GM18520 (cell line): Measurements from ENCODE around the gene KLHDC7B.
A peak's percentile ranks its signal among the peaks of the same experiment; 100 is the strongest.

ENCODE experiments used
- ATAC-seq: cut with Tn5 transposase; IDR thresholded peaks from one replicate; pipeline ENCODE4 v1.9.1; 2021; ENCODE audit not compliant: unreplicated experiment

KLHDC7B gene

GRCh38 chr22:50545522-50546325 lies at the start of gene KLHDC7B:
KLHDC7B (plus strand) TSS chr22:50545899; CDS start chr22:50546244, 345 bp downstream.
- ATAC-seq: no peak

- ATAC-seq: no peak
Observed at GRCh38 chr22:50497093-50497492, 48.6 kb upstream of the KLHDC7B start.

- ATAC-seq: no peak
Observed at GRCh38 chr22:50498322-50498890, 47.3 kb upstream of the KLHDC7B start.

- no peak for ATAC-seq
Observed at GRCh38 chr22:50500452-50500851, 45.2 kb upstream of the KLHDC7B start.

GRCh38 chr22:50502096-50502495 lies 43.6 kb upstream of the KLHDC7B start:
- no peak for ATAC-seq

- no peak for ATAC-seq
Observed at GRCh38 chr22:50502628-50503474, 42.8 kb upstream of the KLHDC7B start.

GRCh38 chr22:50503475-50504145 lies 42.1 kb upstream of the KLHDC7B start:
- ATAC-seq: no peak

GRCh38 chr22:50504369-50505211 lies 41.1 kb upstream of the KLHDC7B start:
- ATAC-seq: no peak

GRCh38 chr22:50505276-50505775 lies 40.4 kb upstream of the KLHDC7B start:
- no peak for ATAC-seq

GRCh38 chr22:50505776-50506610 lies 39.7 kb upstream of the KLHDC7B start:
- no peak for ATAC-seq

GRCh38 chr22:50506611-50507420 lies 38.9 kb upstream of the KLHDC7B start:
- ATAC-seq: no peak

- peak; percentile 33 for ATAC-seq
Observed at GRCh38 chr22:50507421-50507990, 38.2 kb upstream of the KLHDC7B start, which contains the start of gene LMF2. LMF2 (minus strand) TSS chr22:50507702; CDS start chr22:50507675, 27 bp downstream.

GRCh38 chr22:50507991-50508884 lies 37.5 kb upstream of the KLHDC7B start, which contains the start of gene NCAPH2:
NCAPH2 (plus strand) TSS chr22:50508224; CDS start chr22:50508338, 114 bp downstream.
- ATAC-seq: peak; percentile 76

- ATAC-seq: no peak
Observed at GRCh38 chr22:50508897-50509296, 36.8 kb upstream of the KLHDC7B start.

- no peak for ATAC-seq
Observed at GRCh38 chr22:50513175-50513574, 32.5 kb upstream of the KLHDC7B start.

GRCh38 chr22:50516068-50516467 lies 29.6 kb upstream of the KLHDC7B start:
- ATAC-seq: no peak

- no peak for ATAC-seq
Observed at GRCh38 chr22:50516891-50517290, 28.8 kb upstream of the KLHDC7B start.
